H1 (cell line): Measurements from ENCODE around the gene RNF31. TPM values are rescaled to one million over a fixed set of nuclear protein-coding genes. Genes with fewer than 3 reads are reported as not detected.

Experiments used
- CTCF ChIA-PET: fragments of 300-600 bp; sonication (Branson Sonifier 250); formaldehyde crosslinking; loops from one replicate; lab custom pipeline; 2021; ENCODE audit not compliant: partially characterized antibody; lab: Charles Lee
- POLR2A ChIA-PET: fragments of 300-600 bp; sonication (Branson Sonifier 250); formaldehyde crosslinking; loops from one replicate; lab custom pipeline; 2021; ENCODE audit warnings: inconsistent platforms; ENCODE audit not compliant: partially characterized antibody; lab: Charles Lee
- DNase-seq, 2 experiments: peaks; one replicate each; pipeline versions ENCODE4 v3.0.0 to v3.0.0-alpha.2; 2010 to 2022; ENCODE audit warnings: low spot score in 2 of 2, low read depth in 1 of 2, mixed read lengths in 1 of 2
- FAIRE-seq: peaks from 2 replicates; lab custom pipeline; 2011; peaks lifted over from hg19 to GRCh38; lab: Jason Lieb, UNC
- H2AFZ ChIP-seq: 2 replicates; pipeline ENCODE4 v1.8.1; 2012; ENCODE audit warnings: low read length, inconsistent platforms
- H2AK5ac ChIP-seq: 2 replicates; pipeline ENCODE4 v1.6.1; 2013; ENCODE audit warnings: low read depth, low read length
- H2BK120ac ChIP-seq: replicated peaks from 2 replicates; pipeline ENCODE3; 2013; ENCODE audit warnings: low read depth, low read length, inconsistent platforms
- H2BK12ac ChIP-seq: 2 replicates; pipeline ENCODE4 v1.6.1; 2013; ENCODE audit warnings: low read depth, low read length
- H2BK15ac ChIP-seq: 2 replicates; pipeline ENCODE4 v1.6.1; 2013; ENCODE audit warnings: low read length
- H2BK20ac ChIP-seq: 2 replicates; pipeline ENCODE4 v1.6.1; 2013; ENCODE audit warnings: low read length
- H2BK5ac ChIP-seq: 2 replicates; pipeline ENCODE4 v1.6.1; 2013; ENCODE audit warnings: low read depth, low read length
- H3K14ac ChIP-seq: 2 replicates; pipeline ENCODE4 v1.6.1; 2013; ENCODE audit warnings: inconsistent platforms; ENCODE audit not compliant: insufficient read length
- H3K18ac ChIP-seq: 2 replicates; pipeline ENCODE4 v1.6.1; 2013; ENCODE audit warnings: low read length; ENCODE audit errors: extremely low read depth
- H3K23ac ChIP-seq: 2 replicates; pipeline ENCODE4 v1.6.1; 2013; ENCODE audit warnings: inconsistent platforms; ENCODE audit not compliant: insufficient read length
- H3K23me2 ChIP-seq: 2 replicates; pipeline ENCODE4 v1.6.1; 2013; ENCODE audit warnings: low read depth, low read length
- H3K27ac ChIP-seq: 2 replicates; pipeline ENCODE4 v1.6.1; 2011; ENCODE audit warnings: low read depth, low read length, inconsistent platforms
- H3K27me3 ChIP-seq, 4 experiments: replicated peaks in 1 of 4; 1 replicate in 1 of 4; 2 replicates in 3 of 4; pipeline versions ENCODE4 v1.6.1 to v1.8.1; 2011 to 2013; ENCODE audit warnings: low read length in 3 of 4, mild to moderate bottlenecking in 3 of 4, inconsistent platforms in 2 of 4, mixed read lengths in 2 of 4, moderate library complexity in 1 of 4; ENCODE audit not compliant: control insufficient read depth in 3 of 4, insufficient read depth in 3 of 4; ENCODE audit errors: extremely low read depth in 1 of 4
- H3K36me3 ChIP-seq, 4 experiments: 2 replicates each; pipeline versions ENCODE4 v1.6.1 to v1.8.1; 2011 to 2013; ENCODE audit warnings: mild to moderate bottlenecking in 4 of 4, low read length in 3 of 4, moderate library complexity in 2 of 4, control low read depth in 1 of 4, inconsistent platforms in 1 of 4; ENCODE audit not compliant: insufficient read depth in 4 of 4, control insufficient read depth in 2 of 4
- H3K4ac ChIP-seq: replicated peaks from 2 replicates; pipeline ENCODE3; 2013; ENCODE audit warnings: low read length, low read depth, mixed read lengths, inconsistent platforms; ENCODE audit not compliant: insufficient read length
- H3K4me1 ChIP-seq, 4 experiments: replicated peaks in 1 of 4; 1 replicate in 1 of 4; 2 replicates in 3 of 4; pipeline versions ENCODE4 v1.6.1 to v1.8.1; 2011 to 2013; ENCODE audit warnings: low read length in 3 of 4, inconsistent platforms in 2 of 4, mixed read lengths in 1 of 4; ENCODE audit not compliant: insufficient read depth in 4 of 4, control insufficient read depth in 3 of 4
- H3K4me2 ChIP-seq, 2 experiments: 2 replicates each; pipeline versions ENCODE4 v1.6.1 to v1.8.1; 2011 to 2013; ENCODE audit warnings: low read depth in 2 of 2, low read length in 2 of 2, control low read depth in 1 of 2, inconsistent platforms in 1 of 2, mild to moderate bottlenecking in 1 of 2; ENCODE audit not compliant: insufficient read depth in 1 of 2
- H3K4me3 ChIP-seq, 4 experiments: fragments of 200-600, 300-600 bp in 1 of 4; sonication (generic), shearing (Covaris generic), sonication (Bioruptor Twin) in 1 of 4; 2 replicates each; pipeline versions ENCODE4 v1.5.1 to v1.8.1; 2011 to 2016; ENCODE audit warnings: low read length in 4 of 4, low read depth in 3 of 4, control low read depth in 2 of 4, inconsistent platforms in 2 of 4, mild to moderate bottlenecking in 2 of 4, mixed read lengths in 1 of 4, moderate library complexity in 1 of 4; ENCODE audit not compliant: insufficient read depth in 2 of 4; ENCODE audit errors: extremely low read depth in 1 of 4
- H3K56ac ChIP-seq: replicated peaks from 2 replicates; pipeline ENCODE3; 2013; ENCODE audit warnings: low read depth, mild to moderate bottlenecking, mixed read lengths, low read length, inconsistent platforms; ENCODE audit not compliant: insufficient read length
- H3K79me1 ChIP-seq: 2 replicates; pipeline ENCODE4 v1.6.1; 2013; ENCODE audit warnings: low read depth, low read length, control low read depth
- H3K79me2 ChIP-seq, 2 experiments: 2 replicates each; pipeline versions ENCODE4 v1.6.1 to v1.8.1; 2012 to 2013; ENCODE audit warnings: low read length in 2 of 2, mild to moderate bottlenecking in 2 of 2, inconsistent platforms in 1 of 2; ENCODE audit not compliant: insufficient read depth in 2 of 2, control insufficient read depth in 1 of 2
- H3K9ac ChIP-seq, 4 experiments: replicated peaks in 1 of 4; 1 replicate in 1 of 4; 2 replicates in 3 of 4; pipeline versions ENCODE4 v1.6.1 to v1.8.1; 2011 to 2013; ENCODE audit warnings: low read depth in 3 of 4, low read length in 3 of 4, control low read depth in 2 of 4, mild to moderate bottlenecking in 2 of 4, moderate library complexity in 2 of 4, inconsistent platforms in 1 of 4; ENCODE audit errors: extremely low read depth in 1 of 4
- H3K9me3 ChIP-seq, 2 experiments: 2 replicates each; pipeline versions ENCODE4 v1.6.1 to v1.8.1; 2012 to 2013; ENCODE audit warnings: mild to moderate bottlenecking in 2 of 2, moderate library complexity in 2 of 2, control low read depth in 1 of 2, inconsistent platforms in 1 of 2, low read depth in 1 of 2, low read length in 1 of 2, mixed read lengths in 1 of 2; ENCODE audit not compliant: insufficient read depth in 2 of 2
- H4K20me1 ChIP-seq, 2 experiments: replicated peaks in 1 of 2; 2 replicates each; pipeline versions ENCODE3 to v1.8.1; 2011 to 2013; ENCODE audit warnings: inconsistent platforms in 2 of 2, low read length in 2 of 2, mild to moderate bottlenecking in 1 of 2; ENCODE audit not compliant: insufficient read depth in 2 of 2, control insufficient read depth in 1 of 2
- H4K5ac ChIP-seq: 2 replicates; pipeline ENCODE4 v1.6.1; 2013; ENCODE audit warnings: low read length, low read depth, mixed read lengths, inconsistent platforms; ENCODE audit not compliant: insufficient read length
- H4K8ac ChIP-seq: 2 replicates; pipeline ENCODE4 v1.8.0; 2013; ENCODE audit warnings: mild to moderate bottlenecking, moderate library complexity, low read length, inconsistent platforms; ENCODE audit not compliant: insufficient read depth; ENCODE audit errors: extremely low read depth
- H4K91ac ChIP-seq: replicated peaks from 2 replicates; pipeline ENCODE3; 2013; ENCODE audit warnings: low read length, mixed read lengths, inconsistent platforms; ENCODE audit not compliant: insufficient read length
- CREB1 ChIP-seq: IDR thresholded peaks from 2 replicates; pipeline ENCODE4 v1.6.1; 2012; ENCODE audit warnings: inconsistent platforms
- CTBP2 ChIP-seq: IDR thresholded peaks from 2 replicates; pipeline ENCODE4 v1.7.0; 2011; ENCODE audit warnings: borderline replicate concordance, mild to moderate bottlenecking, moderate library complexity, mixed read lengths, low read length; ENCODE audit not compliant: insufficient read depth, insufficient read length
- EGR1 ChIP-seq: IDR thresholded peaks from 2 replicates; pipeline ENCODE4 v1.6.1; 2011; ENCODE audit warnings: low read depth, low read length, borderline replicate concordance
- GABPA ChIP-seq: IDR thresholded peaks from 2 replicates; pipeline ENCODE4 v1.6.1; 2011; ENCODE audit warnings: mild to moderate bottlenecking, low read length, moderate library complexity, borderline replicate concordance; ENCODE audit not compliant: insufficient read depth
- JUND ChIP-seq: IDR thresholded peaks from 2 replicates; pipeline ENCODE4 v1.6.1; 2011; ENCODE audit warnings: mild to moderate bottlenecking, improper control_type of control experiment, low read length
- KDM1A ChIP-seq: fragments of 200-600, 300-600 bp; sonication (generic); IDR thresholded peaks from 2 replicates; pipeline ENCODE4 v1.7.1; 2016; ENCODE audit warnings: mild to moderate bottlenecking, low read length, borderline replicate concordance
- MAFK ChIP-seq: IDR thresholded peaks from 2 replicates; pipeline ENCODE4 v1.6.1; 2012; ENCODE audit warnings: low read depth, mild to moderate bottlenecking, improper control_type of control experiment, low read length
- MAX ChIP-seq: IDR thresholded peaks from 2 replicates; pipeline ENCODE4 v1.6.1; 2012; ENCODE audit warnings: inconsistent platforms
- POLR2A ChIP-seq, 2 experiments: IDR thresholded peaks; 1 replicate in 1 of 2; 2 replicates in 1 of 2; pipeline ENCODE4 v1.6.1; 2011; ENCODE audit warnings: low read depth in 2 of 2, low read length in 2 of 2, mild to moderate bottlenecking in 2 of 2; ENCODE audit errors: control extremely low read depth in 1 of 2
- RXRA ChIP-seq: IDR thresholded peaks from 2 replicates; pipeline ENCODE4 v1.6.1; 2011; ENCODE audit warnings: low read depth, mild to moderate bottlenecking, low read length, moderate library complexity; ENCODE audit not compliant: insufficient read depth
- SIRT6 ChIP-seq: IDR thresholded peaks from one replicate; pipeline ENCODE4 v1.7.1; 2012; ENCODE audit warnings: low read length, inconsistent platforms
- TCF12 ChIP-seq: IDR thresholded peaks from 2 replicates; pipeline ENCODE4 v1.6.1; 2011; ENCODE audit warnings: low read depth, mild to moderate bottlenecking, low read length
- TEAD4 ChIP-seq: IDR thresholded peaks from 2 replicates; pipeline ENCODE4 v1.6.1; 2012; ENCODE audit warnings: low read depth, low read length, inconsistent platforms, mixed read lengths
- ZNF274 ChIP-seq: IDR thresholded peaks from 2 replicates; pipeline ENCODE4 v1.7.0; 2012; ENCODE audit warnings: low read length, borderline replicate concordance; ENCODE audit errors: extremely low read depth
- WGBS, 2 experiments: shearing (Covaris generic) in 1 of 2; methylation state at CpG; one replicate each; pipeline versions ENCODE4 v1.1.6 to v1.1.7; 2013 to 2015; ENCODE audit warnings: low lambda C conversion rate in 2 of 2, mixed read lengths in 2 of 2, inconsistent platforms in 1 of 2, low coverage in 1 of 2, missing lambda C conversion rate in 1 of 2; ENCODE audit not compliant: insufficient replicate concordance in 2 of 2, insufficient coverage in 1 of 2, insufficient read length in 1 of 2; ENCODE audit errors: extremely low coverage in 1 of 2, missing lambda C conversion rate in 1 of 2; 5-methylcytosine and 5-hydroxymethylcytosine counted together
- polyA plus RNA-seq, 7 experiments: library from polyadenylated mRNA; depleted of rRNA in 3 of 7; stranded (reverse) in 5 of 7; unstranded in 2 of 7; fragments of >200 nt in 5 of 7; fragments of 200-250 nt in 2 of 7; gene quantifications; 1 replicate in 5 of 7; 2 replicates in 1 of 7; 4 replicates in 1 of 7; pipeline versions ENCODE4 v1.2.1 to v1.2.3, GENCODE V29; 2011 to 2013; ENCODE audit warnings: missing spikeins in 2 of 7, mixed read lengths in 2 of 7
- total RNA-seq: library from RNA; stranded (reverse); fragmentation: NEBNext Ultra II Directional; extraction: Animal tissue kit (Norgen Biotek cat#: 25700); gene quantifications from 2 replicates; pipeline ENCODE4 v1.2.1, GENCODE V29; 2021

RNF31 gene
- total and polyA plus RNA-seq, 2 of the 8 experiments (the other 6 are each of a cell fraction or from before 2014, with no cell fraction given) = 17.5 to 72.0 TPM

GRCh38 chr14:24132061-24132685, 15.1 kb upstream of the RNF31 start:
- Histone ChIP-seq H3K36me3 (no peaks in the 10 kb centered on the region), H3K18ac (no peak overlapping the region; the same call in 1 of the 2 replicates), H3K79me2 (no peaks in the 10 kb centered on the region), H4K8ac (no peak overlapping the region), H3K27me3 (no peaks in the 10 kb centered on the region), H3K23me2 (peaks cover 5% of the 10 kb centered on the region; the same call in 1 of the 2 replicates), H2BK12ac (peak overlapping the region; percentile 29; the same call in 1 of the 2 replicates), H2BK15ac (no peak overlapping the region), H2BK5ac (peak overlapping the region; percentile 60; the same call in 1 of the 2 replicates), H3K4me3 (no peak overlapping the region), H3K4me2 (no peak overlapping the region), H3K23ac (no peak overlapping the region), H3K79me1 (no peaks in the 10 kb centered on the region), H2AFZ (no peak overlapping the region), H2BK20ac (no peak overlapping the region), H2AK5ac (no peak overlapping the region), H4K5ac (no peak overlapping the region), H3K4me1 (peaks cover 0 to 10% (median 5%) of the 10 kb centered on the region in 4 experiments; a peak in 4 of 7 replicates), H3K27ac (0 out of 2 replicates have a peak overlapping the region, but pooled peaks have one; percentile 15), H4K91ac (no peak overlapping the region), H3K9ac (peak overlapping the region in 1 of 4 experiments; percentile 15; a peak in 2 of 7 replicates), H3K14ac (no peak overlapping the region), H3K56ac (no peak overlapping the region), H2BK120ac (no peak overlapping the region), H3K9me3 (no peaks in the 10 kb centered on the region), H4K20me1 (no peaks in the 10 kb centered on the region), H3K4ac (no peak overlapping the region)
- FAIRE-seq (no peak), DNase-seq (no peak)
- 87% methylated on average over 23 of the region's 24 CpGs; no CpG with 5 or more reads in 1 of the 2 experiments for WGBS, 2 experiments
- ChIA-PET CTCF (interaction anchor here (0.8 kb wide), 1 partner anchor 47 kb away, joined by 3 read pairs; no protein-coding TSS in a partner anchor), POLR2A (interaction anchor here (0.9 to 11.1 kb wide), 8 partner anchors 9 to 82 kb away, joined by 3 to 100 read pairs (median 6); partner anchors contain the start of genes DCAF11, EMC9 and NRL)
- TF ChIP-seq TCF12 (no peak), GABPA (no peak), POLR2A (IDR thresholded peaks at IDR 0.05; ENCODE audit: control extremely low read depth in 1 of 2, low read depth in 2 of 2, low read length in 2 of 2) (no peak), CREB1 (no peak), TEAD4 (no peak), EGR1 (no peak), MAX (no peak), JUND (no peak), RXRA (no peak), KDM1A (no peak), ZNF274 (no peak), SIRT6 (no peak), MAFK (no peak), CTBP2 (no peak)
